HepG2 (cell line): ENCODE measurements around the gene USP7. TPM values are rescaled to one million over a fixed set of nuclear protein-coding genes. Genes with fewer than 3 reads are reported as not detected.
A peak's percentile ranks its signal among the peaks of the same experiment; 100 is the strongest.

Experiments
- ARNT2 ChIP-seq: sonication (generic); formaldehyde crosslinking; IDR thresholded peaks from 2 replicates; pipeline ENCODE4 v1.8.0; 2022; ENCODE audit warnings: mild to moderate bottlenecking, low read depth, missing genetic modification reagents, moderate library complexity
- ATF7-NPFF ChIP-seq: sonication (generic); formaldehyde crosslinking; IDR thresholded peaks from 2 replicates; pipeline ENCODE4 v1.8.1; 2023; ENCODE audit warnings: mild to moderate bottlenecking, low read depth, missing genetic modification reagents, moderate library complexity
- ATRX ChIP-seq: sonication (generic); formaldehyde crosslinking; IDR thresholded peaks from 2 replicates; pipeline ENCODE4 v1.4.0; 2020; ENCODE audit warnings: missing genetic modification reagents, borderline replicate concordance
- CBX5 ChIP-seq: sonication (generic); formaldehyde crosslinking; IDR thresholded peaks from 2 replicates; pipeline ENCODE4 v1.4.0; 2020; ENCODE audit warnings: missing genetic modification reagents, borderline replicate concordance
- CC2D1A ChIP-seq: sonication (generic); formaldehyde crosslinking; IDR thresholded peaks from 2 replicates; pipeline ENCODE4 v1.8.1; 2023; ENCODE audit warnings: mild to moderate bottlenecking, missing genetic modification reagents
- CHD4 ChIP-seq: fragments of 200-600 bp; sonication (generic); IDR thresholded peaks from 2 replicates; pipeline ENCODE4 v1.7.0; 2017; ENCODE audit warnings: mild to moderate bottlenecking, low read length, borderline replicate concordance
- EHMT2 ChIP-seq: fragments of 200-600 bp; sonication (generic); IDR thresholded peaks from 2 replicates; pipeline ENCODE4 v1.7.0; 2017; ENCODE audit warnings: antibody characterized with exemption, low read depth, low read length, borderline replicate concordance
- ETV5 ChIP-seq: IDR thresholded peaks from 2 replicates; pipeline ENCODE4 v1.6.1; 2018; ENCODE audit warnings: missing biosample characterization, missing genetic modification reagents, inconsistent platforms, borderline replicate concordance
- FOXK1 ChIP-seq: sonication (generic); formaldehyde crosslinking; IDR thresholded peaks from 2 replicates; pipeline ENCODE4 v1.4.0; 2020; ENCODE audit warnings: low read depth, missing genetic modification reagents, borderline replicate concordance
- HMGA1 ChIP-seq: sonication (generic); formaldehyde crosslinking; conservative IDR thresholded peaks from 2 replicates; pipeline ENCODE4 v1.4.0; 2020; ENCODE audit warnings: missing genetic modification reagents
- KDM1A ChIP-seq: IDR thresholded peaks from 2 replicates; pipeline ENCODE4 v1.6.1; 2016; ENCODE audit warnings: missing compliant biosample characterization
- MAFK ChIP-seq, 2 experiments: IDR thresholded peaks in 1 of 2; conservative IDR thresholded peaks in 1 of 2; 2 replicates each; pipeline ENCODE4 v1.6.1; 2011; ENCODE audit warnings: improper control_type of control experiment in 2 of 2, low read length in 2 of 2
- MYNN ChIP-seq: sonication (generic); formaldehyde crosslinking; IDR thresholded peaks from 2 replicates; pipeline ENCODE4 v1.4.0; 2020; ENCODE audit warnings: mild to moderate bottlenecking, low read depth, missing genetic modification reagents
- NFIB ChIP-seq: sonication (generic); formaldehyde crosslinking; IDR thresholded peaks from 2 replicates; pipeline ENCODE4 v1.9.0; 2021; ENCODE audit warnings: missing genetic modification reagents, mild to moderate bottlenecking, borderline replicate concordance
- NFIC ChIP-seq: IDR thresholded peaks from 2 replicates; pipeline ENCODE4 v1.6.1; 2012; ENCODE audit warnings: mild to moderate bottlenecking, low read length, inconsistent platforms
- ONECUT2 ChIP-seq: sonication (generic); formaldehyde crosslinking; IDR thresholded peaks from 2 replicates; pipeline ENCODE4 v1.4.0; 2020; ENCODE audit warnings: missing genetic modification reagents
- PHF20 ChIP-seq: sonication (generic); formaldehyde crosslinking; IDR thresholded peaks from 2 replicates; pipeline ENCODE4 v1.5.0; 2020; ENCODE audit warnings: mild to moderate bottlenecking, missing genetic modification reagents
- RBAK ChIP-seq: sonication (generic); formaldehyde crosslinking; IDR thresholded peaks from 2 replicates; pipeline ENCODE4 v1.5.1; 2020; ENCODE audit warnings: mild to moderate bottlenecking, missing genetic modification reagents
- ZNF180 ChIP-seq: sonication (generic); formaldehyde crosslinking; IDR thresholded peaks from 2 replicates; pipeline ENCODE4 v1.4.0; 2020; ENCODE audit warnings: low read depth, missing genetic modification reagents, borderline replicate concordance
- ZNF317 ChIP-seq: sonication (generic); formaldehyde crosslinking; IDR thresholded peaks from 2 replicates; pipeline ENCODE4 v1.5.0; 2020; ENCODE audit warnings: mild to moderate bottlenecking, missing genetic modification reagents
- ZNF670 ChIP-seq: sonication (generic); formaldehyde crosslinking; IDR thresholded peaks from 2 replicates; pipeline ENCODE4 v1.8.0; 2022; ENCODE audit warnings: mild to moderate bottlenecking, missing genetic modification reagents, borderline replicate concordance
- polyA plus RNA-seq, 8 experiments: library from polyadenylated mRNA; depleted of rRNA in 3 of 8; stranded (reverse) in 7 of 8; unstranded in 1 of 8; fragments of >200 nt; fragmentation: Illumina TruSeq in 4 of 8; extraction: Trizol in 4 of 8; gene quantifications; 2 replicates each; pipeline versions ENCODE4 v1.2.1 to v1.2.3, GENCODE V29; 2011 to 2016; ENCODE audit warnings: low read depth in 4 of 8, missing spikeins in 1 of 8, mixed read lengths in 1 of 8; ENCODE audit not compliant: insufficient read depth in 1 of 8
- total RNA-seq, 5 experiments: library from RNA; depleted of rRNA; stranded (reverse); fragments of >200 nt; fragmentation: Illumina TruSeq; extraction: Trizol; gene quantifications; 2 replicates each; pipeline ENCODE4 v1.2.3, GENCODE V29; 2016; ENCODE audit warnings: low read depth in 1 of 5
- TF ChIP-seq, protein P1 (sequence below): sonication (generic); formaldehyde crosslinking; IDR thresholded peaks from 2 replicates; pipeline ENCODE4 v1.5.0; 2020; ENCODE audit warnings: missing genetic modification reagents, mild to moderate bottlenecking, borderline replicate concordance
- TF ChIP-seq, protein P2 (sequence below): sonication (generic); formaldehyde crosslinking; IDR thresholded peaks from 2 replicates; pipeline ENCODE4 v1.4.0; 2020; ENCODE audit warnings: mild to moderate bottlenecking, low read depth, missing genetic modification reagents
- TF ChIP-seq, protein P3 (sequence below), 2 experiments: IDR thresholded peaks; 2 replicates each; pipeline ENCODE4 v1.6.1; 2011 to 2012; ENCODE audit warnings: low read length in 2 of 2, borderline replicate concordance in 1 of 2, low read depth in 1 of 2, mild to moderate bottlenecking in 1 of 2, moderate library complexity in 1 of 2
- TF ChIP-seq, protein P4 (sequence below): sonication (generic); formaldehyde crosslinking; IDR thresholded peaks from 2 replicates; pipeline ENCODE4 v1.5.0; 2020; ENCODE audit warnings: mild to moderate bottlenecking, low read depth, missing genetic modification reagents, borderline replicate concordance

The USP7 gene
- total and polyA plus RNA-seq, 2 of the 13 experiments (the other 11 are each of a cell fraction or from before 2014, with no cell fraction given), result 52.5 to 173 TPM

DNA sequence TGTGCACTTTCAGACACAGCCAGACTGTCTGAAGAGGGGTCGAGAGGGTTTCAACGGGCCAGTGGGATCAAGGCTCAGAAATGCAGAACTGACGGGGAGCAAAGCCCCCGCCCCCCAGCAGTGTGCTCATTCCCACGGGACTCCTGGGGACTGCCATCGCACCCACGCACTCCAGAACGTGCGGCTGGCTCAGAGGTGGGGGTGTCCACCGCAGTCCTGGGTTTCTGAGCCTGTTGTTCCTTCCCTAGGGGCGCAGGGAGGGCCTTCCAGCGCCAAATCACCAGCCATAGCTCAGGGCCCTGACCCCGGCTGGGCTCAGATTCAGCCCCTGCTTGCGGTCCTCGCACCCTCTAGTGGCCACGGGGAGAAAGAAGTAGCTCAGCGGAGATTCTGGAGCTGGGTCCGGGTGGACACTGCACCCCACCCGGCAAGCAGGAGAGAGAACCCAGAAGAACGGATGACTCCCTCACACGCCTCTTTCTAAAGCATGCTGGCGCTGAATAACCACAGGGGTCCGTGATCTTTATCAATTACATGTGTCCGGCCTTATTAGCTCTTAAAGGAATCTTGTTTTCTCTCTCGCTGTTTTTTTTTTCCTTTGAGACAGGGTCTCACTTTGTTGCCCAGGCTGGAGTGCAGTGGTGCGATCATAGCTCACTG, 45.0 kb upstream of the USP7 start (continued):
- TF ChIP-seq, protein P1, sequence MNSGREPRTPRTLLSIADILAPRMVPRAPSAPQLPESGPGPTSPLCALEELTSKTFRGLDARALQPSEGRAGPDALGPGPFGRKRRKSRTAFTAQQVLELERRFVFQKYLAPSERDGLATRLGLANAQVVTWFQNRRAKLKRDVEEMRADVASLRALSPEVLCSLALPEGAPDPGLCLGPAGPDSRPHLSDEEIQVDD (CRISPR knock-in tag), result no peak
- TF ChIP-seq FOXK1 (CRISPR knock-in tag) (peak; percentile 64; the same call in 1 of the 2 replicates), CHD4 (no peak), ZNF317 (CRISPR knock-in tag) (peak; percentile 82), ARNT2 (CRISPR knock-in tag) (no peak), ATF7-NPFF (CRISPR knock-in tag) (no peak), EHMT2 (no peak), ZNF180 (no peak), HMGA1 (CRISPR knock-in tag) (no peak), NFIB (no peak), CBX5 (CRISPR knock-in tag) (peak; percentile 86; the same call in 1 of the 2 replicates), MAFK (conservative IDR thresholded peaks at IDR 0.05 in 1 of 2, IDR thresholded peaks at IDR 0.05 in 1 of 2; ENCODE audit: low read length in 2 of 2) (peak in 1 of 2 experiments; percentile 6; a peak in 1 of 4 replicates), NFIC (no peak), MYNN (CRISPR knock-in tag) (0 out of 2 replicates have a peak, but pooled peaks have one; percentile 64), RBAK (CRISPR knock-in tag) (peak; percentile 74; the same call in 1 of the 2 replicates), CC2D1A (no peak), PHF20 (no peak), ZNF670 (CRISPR knock-in tag) (0 out of 2 replicates have a peak, but pooled peaks have one; percentile 56), KDM1A (CRISPR knock-in tag) (0 out of 2 replicates have a peak, but pooled peaks have one; percentile 32), ONECUT2 (CRISPR knock-in tag) (no peak), ETV5 (CRISPR knock-in tag) (peak; percentile 59; the same call in 1 of the 2 replicates), ATRX (CRISPR knock-in tag) (no peak)
- TF ChIP-seq, protein P2, sequence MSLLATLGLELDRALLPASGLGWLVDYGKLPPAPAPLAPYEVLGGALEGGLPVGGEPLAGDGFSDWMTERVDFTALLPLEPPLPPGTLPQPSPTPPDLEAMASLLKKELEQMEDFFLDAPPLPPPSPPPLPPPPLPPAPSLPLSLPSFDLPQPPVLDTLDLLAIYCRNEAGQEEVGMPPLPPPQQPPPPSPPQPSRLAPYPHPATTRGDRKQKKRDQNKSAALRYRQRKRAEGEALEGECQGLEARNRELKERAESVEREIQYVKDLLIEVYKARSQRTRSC (CRISPR knock-in tag), result no peak; the same call in 1 of the 2 replicates
- TF ChIP-seq, protein P3, sequence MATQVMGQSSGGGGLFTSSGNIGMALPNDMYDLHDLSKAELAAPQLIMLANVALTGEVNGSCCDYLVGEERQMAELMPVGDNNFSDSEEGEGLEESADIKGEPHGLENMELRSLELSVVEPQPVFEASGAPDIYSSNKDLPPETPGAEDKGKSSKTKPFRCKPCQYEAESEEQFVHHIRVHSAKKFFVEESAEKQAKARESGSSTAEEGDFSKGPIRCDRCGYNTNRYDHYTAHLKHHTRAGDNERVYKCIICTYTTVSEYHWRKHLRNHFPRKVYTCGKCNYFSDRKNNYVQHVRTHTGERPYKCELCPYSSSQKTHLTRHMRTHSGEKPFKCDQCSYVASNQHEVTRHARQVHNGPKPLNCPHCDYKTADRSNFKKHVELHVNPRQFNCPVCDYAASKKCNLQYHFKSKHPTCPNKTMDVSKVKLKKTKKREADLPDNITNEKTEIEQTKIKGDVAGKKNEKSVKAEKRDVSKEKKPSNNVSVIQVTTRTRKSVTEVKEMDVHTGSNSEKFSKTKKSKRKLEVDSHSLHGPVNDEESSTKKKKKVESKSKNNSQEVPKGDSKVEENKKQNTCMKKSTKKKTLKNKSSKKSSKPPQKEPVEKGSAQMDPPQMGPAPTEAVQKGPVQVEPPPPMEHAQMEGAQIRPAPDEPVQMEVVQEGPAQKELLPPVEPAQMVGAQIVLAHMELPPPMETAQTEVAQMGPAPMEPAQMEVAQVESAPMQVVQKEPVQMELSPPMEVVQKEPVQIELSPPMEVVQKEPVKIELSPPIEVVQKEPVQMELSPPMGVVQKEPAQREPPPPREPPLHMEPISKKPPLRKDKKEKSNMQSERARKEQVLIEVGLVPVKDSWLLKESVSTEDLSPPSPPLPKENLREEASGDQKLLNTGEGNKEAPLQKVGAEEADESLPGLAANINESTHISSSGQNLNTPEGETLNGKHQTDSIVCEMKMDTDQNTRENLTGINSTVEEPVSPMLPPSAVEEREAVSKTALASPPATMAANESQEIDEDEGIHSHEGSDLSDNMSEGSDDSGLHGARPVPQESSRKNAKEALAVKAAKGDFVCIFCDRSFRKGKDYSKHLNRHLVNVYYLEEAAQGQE (IDR thresholded peaks at IDR 0.05; ENCODE audit: borderline replicate concordance in 1 of 2, low read depth in 1 of 2, low read length in 2 of 2), result no peak
- TF ChIP-seq, protein P4, sequence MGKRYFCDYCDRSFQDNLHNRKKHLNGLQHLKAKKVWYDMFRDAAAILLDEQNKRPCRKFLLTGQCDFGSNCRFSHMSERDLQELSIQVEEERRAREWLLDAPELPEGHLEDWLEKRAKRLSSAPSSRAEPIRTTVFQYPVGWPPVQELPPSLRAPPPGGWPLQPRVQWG (CRISPR knock-in tag), result no peak
